Dendritic cell treated with granulocyte-macrophage colony-stimulating factor and Interleukin-4, amounts not matched to agents 40 ng/mL and 50 ng/mL, for 4 days (primary cell): ENCODE results near the gene CNTNAP1.
"Not testable (repeated sequence)": the region's sequence is repeated elsewhere in the genome, so short reads cannot be mapped to it uniquely, and the experiment has no call there.

Source experiments
- H3K27ac Mint-ChIP-seq: one replicate; pipeline ENCODE4 v1.8.0; 2022; ENCODE audit warnings: mild to moderate bottlenecking, mixed read lengths
- H3K27me3 Mint-ChIP-seq: one replicate; pipeline ENCODE4 v1.8.0; 2022; ENCODE audit warnings: mild to moderate bottlenecking, mixed read lengths
- H3K36me3 Mint-ChIP-seq: one replicate; pipeline ENCODE4 v1.8.0; 2022; ENCODE audit warnings: low read depth, mixed read lengths
- H3K4me1 Mint-ChIP-seq: one replicate; pipeline ENCODE4 v1.8.0; 2022; ENCODE audit warnings: low read depth, mixed read lengths
- H3K4me3 Mint-ChIP-seq: one replicate; pipeline ENCODE4 v1.8.0; 2022; ENCODE audit warnings: mild to moderate bottlenecking, moderate library complexity, mixed read lengths
- H3K9me3 Mint-ChIP-seq: one replicate; pipeline ENCODE4 v1.8.0; 2022; ENCODE audit warnings: mixed read lengths
- intact Hi-C: fragments of 100-400 bp; cut with micrococcal nuclease; formaldehyde crosslinking; loops from one replicate; pipeline ENCODE4 v1.15.0; 2022

Gene CNTNAP1

GRCh38 chr17:42704837-42705494 lies 22.6 kb downstream of the CNTNAP1 start:
- Mint-ChIP-seq H3K27ac (no peak overlapping the region), H3K36me3 (peaks cover 100% of the 10 kb centered on the region), H3K9me3 (no peaks in the 10 kb centered on the region), H3K4me3 (no peak overlapping the region), H3K27me3 (no peaks in the 10 kb centered on the region), H3K4me1 (peaks cover 11% of the 10 kb centered on the region)
- intact Hi-C loops = loop anchor here (10.0 kb wide), 1 partner anchor 120 kb away; no protein-coding TSS in a partner anchor

DNA sequence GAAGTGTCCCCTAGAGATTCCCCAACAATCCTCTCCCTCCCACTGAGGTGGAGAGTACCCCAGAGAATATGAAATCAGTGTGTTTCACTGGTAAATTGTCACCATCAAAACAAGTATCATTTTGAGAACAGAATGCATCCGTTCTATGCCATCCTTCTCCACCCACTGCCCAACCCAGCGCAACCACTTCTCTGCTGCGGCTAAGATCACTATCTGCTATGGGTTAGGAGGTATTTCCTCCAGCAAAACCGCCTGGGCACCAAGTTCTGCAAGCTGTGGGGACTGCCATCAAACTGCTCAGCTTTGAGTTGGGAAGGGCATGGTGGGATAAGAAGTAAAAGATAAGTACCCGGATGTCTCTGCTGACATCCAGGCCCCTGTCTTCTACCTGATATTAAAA lies 24.4 kb downstream of the CNTNAP1 start:
- Mint-ChIP-seq H3K27ac (no peak overlapping the region), H3K9me3 (no peaks in the 10 kb centered on the region), H3K4me3 (no peak overlapping the region), H3K4me1 (peaks cover 11% of the 10 kb centered on the region), H3K27me3 (no peaks in the 10 kb centered on the region), H3K36me3 (peaks cover 100% of the 10 kb centered on the region)
- intact Hi-C loops = loop anchor here (10.0 kb wide), 1 partner anchor 122 kb away; no protein-coding TSS in a partner anchor

GRCh38 chr17:42708588-42708987 lies 26.3 kb downstream of the CNTNAP1 start:
- intact Hi-C loops = loop anchor here (10.0 kb wide), 1 partner anchor 124 kb away; no protein-coding TSS in a partner anchor
- Mint-ChIP-seq H3K9me3 (no peaks in the 10 kb centered on the region), H3K4me1 (peaks cover 5% of the 10 kb centered on the region), H3K36me3 (peaks cover 100% of the 10 kb centered on the region), H3K27me3 (no peaks in the 10 kb centered on the region), H3K4me3 (no peak overlapping the region), H3K27ac (no peak overlapping the region)

DNA sequence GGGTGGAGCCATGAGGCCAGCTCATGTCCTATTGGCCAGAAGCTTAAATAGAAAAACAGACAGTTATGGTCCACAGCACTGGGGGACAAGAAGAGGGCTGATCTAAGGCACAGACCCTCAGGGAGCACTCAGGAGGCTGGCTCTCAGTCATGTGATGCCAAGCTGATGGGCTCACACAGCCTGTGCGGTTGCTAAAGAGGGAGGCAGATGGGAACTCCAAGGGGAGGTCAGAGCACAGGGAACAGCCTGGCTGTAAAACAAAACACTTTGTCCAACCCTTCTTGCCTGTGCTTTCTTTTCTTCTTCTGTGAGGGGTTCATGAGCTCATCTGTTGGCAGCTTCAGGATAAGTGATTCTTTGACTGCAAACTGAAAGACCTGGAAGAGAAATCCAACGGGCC lies 27.2 kb downstream of the CNTNAP1 start:
- H3K4me3 Mint-ChIP-seq = no peak overlapping the region
- H3K36me3 Mint-ChIP-seq = peaks cover 99% of the 10 kb centered on the region
- peaks cover 5% of the 10 kb centered on the region for H3K4me1 Mint-ChIP-seq
- H3K9me3 Mint-ChIP-seq = no peaks in the 10 kb centered on the region
- H3K27ac Mint-ChIP-seq = no peak overlapping the region
- no peaks in the 10 kb centered on the region for H3K27me3 Mint-ChIP-seq
- intact Hi-C loops = loop anchor here (10.0 kb wide), 1 partner anchor 125 kb away; no protein-coding TSS in a partner anchor

- Mint-ChIP-seq H3K27ac (no peak overlapping the region), H3K36me3 (peaks cover 97% of the 10 kb centered on the region), H3K4me1 (no peaks in the 10 kb centered on the region)
These were observed 38.8 kb downstream of the CNTNAP1 start for GRCh38 chr17:42720996-42721583.

GRCh38 chr17:42723636-42724035 lies 41.3 kb downstream of the CNTNAP1 start:
- peaks cover 95% of the 10 kb centered on the region for H3K36me3 Mint-ChIP-seq
- no peaks in the 10 kb centered on the region for H3K4me1 Mint-ChIP-seq
- intact Hi-C loops = loop anchor here (5.0 kb wide), 1 partner anchor 209 kb away; no protein-coding TSS in a partner anchor
- no peaks in the 10 kb centered on the region for H3K27me3 Mint-ChIP-seq
- no peaks in the 10 kb centered on the region for H3K9me3 Mint-ChIP-seq
- no peak overlapping the region for H3K27ac Mint-ChIP-seq
- no peak overlapping the region for H3K4me3 Mint-ChIP-seq

More at GRCh38 chr17:42720996-42721583, 38.8 kb downstream of the CNTNAP1 start:
- H3K27me3 Mint-ChIP-seq = no peaks in the 10 kb centered on the region
- no peak overlapping the region for H3K4me3 Mint-ChIP-seq
- intact Hi-C loops = loop anchor here (1.0 to 5.0 kb wide), 2 partner anchors 42 to 211 kb away; no protein-coding TSS in a partner anchor
- H3K9me3 Mint-ChIP-seq = no peaks in the 10 kb centered on the region

DNA sequence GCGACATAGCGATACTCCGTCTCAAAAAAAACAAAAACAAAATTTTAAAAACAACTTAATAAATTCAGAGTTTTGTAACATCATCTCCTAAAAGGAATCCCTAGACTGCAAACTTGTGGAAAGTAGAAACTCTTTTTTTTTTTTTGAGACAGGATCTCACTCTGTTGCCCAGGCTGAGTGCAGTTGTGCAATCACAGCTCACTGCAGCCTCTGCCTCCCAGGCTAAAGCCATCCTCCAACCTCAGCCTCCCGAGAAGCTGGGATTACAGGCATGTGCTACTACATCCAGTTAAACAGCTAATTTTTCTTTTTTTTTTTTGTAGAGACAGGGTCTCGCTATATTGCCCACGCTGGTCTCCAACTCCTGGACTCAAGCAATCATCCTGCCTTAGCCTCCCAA lies 42.8 kb downstream of the CNTNAP1 start:
- Mint-ChIP-seq H3K4me3 (no peak overlapping the region), H3K27me3 (no peaks in the 10 kb centered on the region), H3K9me3 (no peaks in the 10 kb centered on the region), H3K27ac (no peak overlapping the region), H3K4me1 (no peaks in the 10 kb centered on the region), H3K36me3 (peaks cover 99% of the 10 kb centered on the region)
- intact Hi-C loops = no loop called here

DNA sequence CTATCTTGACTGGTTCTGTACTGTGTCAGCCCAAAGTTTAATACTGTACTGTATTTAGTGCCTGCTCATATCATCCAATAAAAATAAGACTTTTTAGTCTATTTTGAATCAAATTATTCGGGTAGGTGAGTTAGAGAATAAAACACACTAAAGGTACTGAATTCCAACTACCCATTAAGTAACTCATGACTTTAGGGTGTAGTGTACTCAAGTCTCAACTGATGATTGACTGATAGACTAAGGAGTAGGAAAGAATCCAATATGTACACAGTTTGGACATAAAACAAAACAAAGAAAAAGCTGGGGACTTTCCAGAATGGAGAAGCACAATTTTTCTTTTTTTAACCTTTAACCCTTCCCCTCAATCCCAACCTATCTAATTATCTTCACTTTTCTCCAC lies 58.4 kb downstream of the CNTNAP1 start:
- H3K36me3 Mint-ChIP-seq = peaks cover 11% of the 10 kb centered on the region
- peaks cover 16% of the 10 kb centered on the region for H3K4me1 Mint-ChIP-seq
- peaks cover 6% of the 10 kb centered on the region for H3K27me3 Mint-ChIP-seq
- intact Hi-C loops = no loop called here
- H3K27ac Mint-ChIP-seq = no peak overlapping the region
- H3K4me3 Mint-ChIP-seq = no peak overlapping the region
- H3K9me3 Mint-ChIP-seq = no peaks in the 10 kb centered on the region

DNA sequence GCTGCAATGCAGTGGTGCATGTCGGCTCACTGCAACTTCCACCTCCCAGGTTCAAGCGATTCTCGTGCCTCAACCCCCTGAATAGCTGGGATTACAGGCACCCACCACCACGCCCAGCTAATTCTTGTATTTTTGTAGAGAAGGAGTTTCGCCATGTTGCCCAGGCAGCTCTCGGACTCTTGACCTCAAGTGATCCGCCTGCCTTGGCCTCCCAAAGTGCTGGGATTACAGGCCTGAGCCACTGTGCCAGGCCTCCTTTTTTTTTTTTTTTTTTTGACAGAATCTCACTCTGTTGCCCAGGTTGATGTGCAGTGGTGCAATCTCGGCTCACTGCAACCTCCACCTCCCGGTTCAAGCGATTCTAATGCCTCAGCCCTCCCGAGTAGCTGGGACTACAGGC lies 60.6 kb downstream of the CNTNAP1 start:
- H3K4me3 Mint-ChIP-seq, intact Hi-C loops, H3K27ac Mint-ChIP-seq: not testable (repeated sequence)

DNA sequence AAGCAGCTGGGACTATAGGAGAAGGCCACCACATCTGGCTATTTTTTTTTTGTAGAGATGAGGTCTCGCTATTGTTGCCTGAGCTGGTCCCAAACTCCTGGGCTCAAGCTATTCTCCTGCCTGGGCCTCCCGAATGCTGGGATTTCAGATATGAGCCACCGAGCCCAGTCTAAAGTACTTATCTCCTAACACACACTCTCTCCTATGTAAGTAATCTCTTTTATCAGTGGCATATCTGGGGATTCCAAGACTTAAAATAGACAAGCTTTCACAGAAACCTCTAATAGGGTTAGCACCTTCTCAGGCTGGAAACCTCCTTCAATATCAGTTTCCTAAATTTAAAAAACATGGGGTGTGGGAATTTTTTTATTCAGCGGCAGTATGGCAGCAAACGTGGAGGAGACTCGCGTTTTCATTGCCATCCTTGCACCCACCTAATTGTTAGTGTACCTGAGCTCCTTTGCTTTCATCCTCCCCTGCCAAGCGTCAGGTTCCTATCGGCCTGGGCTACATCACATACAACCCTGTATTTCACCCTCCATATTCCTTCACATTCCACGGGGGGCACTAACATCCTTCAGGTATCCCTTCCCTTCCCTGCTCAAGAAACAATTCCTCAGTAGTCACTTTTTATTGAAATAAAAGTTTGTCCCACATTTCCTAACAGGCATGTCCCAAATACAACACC lies 61.4 kb downstream of the CNTNAP1 start:
- Mint-ChIP-seq H3K36me3 (peaks cover 11% of the 10 kb centered on the region), H3K4me1 (peaks cover 16% of the 10 kb centered on the region), H3K9me3 (no peaks in the 10 kb centered on the region), H3K27me3 (peaks cover 26% of the 10 kb centered on the region), H3K27ac (peak overlapping the region; percentile 76), H3K4me3 (peak overlapping the region; percentile 82)
- intact Hi-C loops = no loop called here

More for the DNA sequence above, 60.6 kb downstream of the CNTNAP1 start:
- Mint-ChIP-seq H3K27me3 (peaks cover 20% of the 10 kb centered on the region), H3K36me3 (peaks cover 11% of the 10 kb centered on the region), H3K4me1 (peaks cover 16% of the 10 kb centered on the region)
- not testable (repeated sequence) for H3K9me3 Mint-ChIP-seq

DNA sequence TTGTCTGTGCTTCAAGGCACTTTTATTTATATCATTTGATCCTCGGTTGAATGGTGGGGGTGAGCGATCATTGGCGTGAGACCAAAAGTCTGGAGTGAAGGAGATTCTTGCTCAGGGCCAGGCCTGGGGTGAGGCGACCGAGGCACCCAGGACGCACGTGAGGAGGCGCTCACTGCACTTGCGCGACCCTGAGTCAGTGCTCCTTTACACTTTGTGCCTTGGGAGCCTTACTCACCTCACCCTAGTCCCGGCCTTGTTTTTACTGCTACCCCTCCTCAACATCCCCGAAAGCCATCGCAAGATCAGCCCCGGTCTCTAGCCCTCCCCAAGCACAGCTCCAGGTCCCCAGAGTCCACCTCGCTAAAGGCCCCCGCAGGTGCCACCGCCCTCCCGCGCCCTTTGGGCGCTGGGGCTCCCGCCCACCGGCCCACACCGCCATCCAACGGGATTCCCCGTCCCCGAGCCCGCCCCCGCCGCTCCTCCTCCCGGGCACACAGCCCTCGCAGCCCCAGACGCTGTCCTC lies 62.0 kb downstream of the CNTNAP1 start:
- Mint-ChIP-seq H3K4me3 (peak overlapping the region; percentile 82), H3K27ac (peak overlapping the region; percentile 76), H3K4me1 (peaks cover 16% of the 10 kb centered on the region), H3K9me3 (no peaks in the 10 kb centered on the region), H3K36me3 (peaks cover 11% of the 10 kb centered on the region), H3K27me3 (peaks cover 30% of the 10 kb centered on the region)
- intact Hi-C loops = no loop called here

DNA sequence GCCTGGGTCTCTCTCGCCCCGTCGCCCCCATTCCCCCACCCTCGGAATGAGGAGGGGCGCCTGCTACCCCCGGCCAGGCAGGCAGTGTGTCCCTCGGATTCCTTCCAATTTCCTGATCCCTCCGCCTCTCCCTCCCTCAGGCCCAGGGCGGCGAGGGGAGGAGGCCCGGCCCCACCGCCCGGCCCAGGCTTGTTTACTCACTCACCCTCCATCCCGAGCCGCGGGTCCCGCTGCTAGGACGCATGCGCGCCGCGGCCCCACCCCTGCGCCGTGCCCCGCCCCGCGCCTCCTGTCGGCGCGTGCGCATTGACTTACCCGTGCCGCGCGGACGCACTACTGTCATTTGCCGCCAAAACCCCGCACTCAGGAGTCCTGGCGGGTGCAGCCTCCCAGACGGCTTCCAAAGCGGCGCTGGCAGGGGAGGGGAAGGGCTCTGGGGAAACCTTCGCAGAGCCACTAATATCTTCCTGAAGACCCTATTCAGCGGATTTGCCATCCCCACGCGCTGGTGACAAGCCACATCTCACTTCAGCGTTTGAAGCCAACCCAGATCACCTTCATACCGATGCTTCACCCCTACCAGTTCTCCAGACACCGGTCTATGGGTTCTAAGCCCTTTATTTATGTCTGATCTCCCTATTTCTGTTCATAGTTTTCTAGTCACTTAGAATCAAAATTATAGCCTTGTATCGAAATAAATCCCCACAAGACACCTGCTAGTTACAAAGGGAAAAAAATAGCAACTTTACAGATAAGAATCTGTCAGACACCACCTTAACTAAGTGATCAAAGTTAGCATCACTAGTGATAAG lies 62.7 kb downstream of the CNTNAP1 start, which contains the start of gene EZH1:
TSS of gene EZH1 (minus strand) at position 235 of the 812 bp plus-strand sequence. CDS start 16,099 bp downstream, outside the sequence.
- Mint-ChIP-seq H3K27me3 (peaks cover 32% of the 10 kb centered on the region), H3K27ac (peak within 1 kb of the TSS; percentile 76)

DNA sequence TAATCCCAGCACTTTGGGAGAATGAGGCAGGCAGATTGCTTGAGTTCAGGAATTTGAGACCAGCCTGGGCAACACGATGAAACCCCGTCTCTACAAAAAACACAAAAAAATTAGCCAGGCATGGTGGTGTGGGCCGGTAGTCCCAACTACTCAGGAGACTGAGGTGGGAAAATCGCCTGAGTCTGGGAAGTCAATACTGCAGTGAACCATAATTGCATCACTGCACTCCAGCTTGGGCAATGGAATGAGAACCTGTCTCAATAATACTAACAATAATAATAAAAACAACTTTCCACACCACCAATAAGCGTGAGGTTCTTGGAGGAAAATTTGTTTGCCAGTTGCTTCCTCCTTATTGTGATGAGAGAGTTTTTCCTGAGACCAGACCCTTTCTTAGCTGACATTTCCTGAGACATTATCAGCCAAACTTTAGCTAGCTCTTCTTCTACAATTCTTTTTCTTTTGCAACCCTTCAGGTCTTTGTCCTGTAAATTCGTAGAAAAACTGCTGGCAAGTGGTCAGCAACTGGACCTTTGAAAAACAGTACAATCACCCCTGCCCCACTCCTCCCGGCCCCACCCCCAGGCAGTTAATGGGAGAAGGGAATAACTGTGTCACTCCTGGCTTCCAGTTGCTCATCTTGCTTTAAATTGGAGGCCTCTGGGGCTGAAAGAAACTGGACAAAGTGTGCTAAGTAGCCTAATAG lies 66.0 kb downstream of the CNTNAP1 start:
- Mint-ChIP-seq H3K27me3 (peaks cover 38% of the 10 kb centered on the region), H3K27ac (no peak overlapping the region), H3K4me3 (no peak overlapping the region), H3K9me3 (no peaks in the 10 kb centered on the region), H3K4me1 (peaks cover 22% of the 10 kb centered on the region), H3K36me3 (peaks cover 6% of the 10 kb centered on the region)
- intact Hi-C loops = no loop called here

More for the DNA sequence above, 62.7 kb downstream of the CNTNAP1 start, which contains the start of gene EZH1:
- intact Hi-C loops = no loop called here
- Mint-ChIP-seq H3K4me3 (peak within 1 kb of the TSS; percentile 82), H3K4me1 (peaks cover 16% of the 10 kb centered on the region), H3K9me3 (no peaks in the 10 kb centered on the region), H3K36me3 (peaks cover 11% of the 10 kb centered on the region)
